K562 (cell line): ENCODE measurements around the gene AQP6. TPM values are rescaled to one million over a fixed set of nuclear protein-coding genes. Genes with fewer than 3 reads are reported as not detected.

Source experiments
- EWSR1 ChIP-seq: fragments of 450-650 bp; IDR thresholded peaks from 2 replicates; pipeline ENCODE4 v1.6.1; 2018; ENCODE audit warnings: borderline replicate concordance, mild to moderate bottlenecking, low read depth, moderate library complexity; ENCODE audit not compliant: partially characterized antibody
- JUND ChIP-seq, 2 experiments: IDR thresholded peaks; 2 replicates in 1 of 2; 3 replicates in 1 of 2; pipeline ENCODE4 v1.6.1; 2011; ENCODE audit warnings: borderline replicate concordance in 2 of 2, low read depth in 2 of 2, low read length in 2 of 2, improper control_type of control experiment in 1 of 2, missing biosample characterization in 1 of 2, missing genetic modification characterization in 1 of 2, missing genetic modification reagents in 1 of 2
- KLF13 ChIP-seq: fragments of 450-650 bp; IDR thresholded peaks from 2 replicates; pipeline ENCODE4 v1.6.1; 2016; ENCODE audit warnings: missing genetic modification characterization, low read depth, mild to moderate bottlenecking, missing compliant biosample characterization, moderate library complexity, borderline replicate concordance
- LCOR ChIP-seq: sonication (generic); formaldehyde crosslinking; IDR thresholded peaks from 2 replicates; pipeline ENCODE4 v1.8.0; 2022; ENCODE audit warnings: mild to moderate bottlenecking, missing genetic modification reagents
- MXI1 ChIP-seq: IDR thresholded peaks from 2 replicates; pipeline ENCODE4 v1.6.1; 2011; ENCODE audit warnings: low read depth, mild to moderate bottlenecking, improper control_type of control experiment, low read length
- TEAD4 ChIP-seq, 2 experiments: sonication (generic) in 1 of 2; formaldehyde crosslinking in 1 of 2; IDR thresholded peaks; 2 replicates each; pipeline versions ENCODE4 v1.6.1 to v1.8.0; 2012 to 2022; ENCODE audit warnings: borderline replicate concordance in 1 of 2, inconsistent platforms in 1 of 2, low read length in 1 of 2, mild to moderate bottlenecking in 1 of 2, missing genetic modification reagents in 1 of 2
- ZHX1 ChIP-seq: fragments of 150-350 bp; conservative IDR thresholded peaks from 2 replicates; pipeline ENCODE4 v1.6.1; 2014; ENCODE audit warnings: low read length
- ZNF134 ChIP-seq: fragments of 250-450 bp; sonication (Bioruptor Pico); conservative IDR thresholded peaks from 2 replicates; pipeline ENCODE4 v1.4.0; 2020
- ZNF318 ChIP-seq, 2 experiments: fragments of 450-650 bp; IDR thresholded peaks; 2 replicates each; pipeline ENCODE4 v1.6.1; 2016; ENCODE audit warnings: mild to moderate bottlenecking in 2 of 2, borderline replicate concordance in 1 of 2, low read depth in 1 of 2, moderate library complexity in 1 of 2
- ZNF395 ChIP-seq: fragments of 200-800 bp; sonication (Bioruptor generic); IDR thresholded peaks from 2 replicates; pipeline ENCODE4 v1.6.1; 2017; ENCODE audit warnings: missing genetic modification characterization, missing compliant biosample characterization
- ZNF766 ChIP-seq: fragments of 200-800 bp; sonication (Bioruptor generic); conservative IDR thresholded peaks from 2 replicates; pipeline ENCODE4 v1.6.1; 2016; ENCODE audit warnings: missing genetic modification characterization, missing compliant biosample characterization
- polyA plus RNA-seq, 8 experiments: library from polyadenylated mRNA; depleted of rRNA in 4 of 8; stranded (reverse) in 5 of 8; unstranded in 3 of 8; fragments of >200 nt; fragmentation: Nextera tagmentation in 2 of 8; fragmentation: Illumina TruSeq in 1 of 8; extraction: Ambion mirVana in 2 of 8; extraction: Trizol in 1 of 8; gene quantifications; 2 replicates each; pipeline versions ENCODE4 v1.2.1 to v1.2.3, GENCODE V29; 2011 to 2014; ENCODE audit warnings: inconsistent platforms in 1 of 8, missing spikeins in 1 of 8
- total RNA-seq, 7 experiments: library from RNA; depleted of rRNA in 6 of 7; stranded (reverse); fragments of >200 nt in 6 of 7; fragmentation: Illumina TruSeq in 2 of 7; extraction: Trizol in 2 of 7; gene quantifications; 2 replicates each; pipeline versions ENCODE4 v1.2.1 to v1.2.3, GENCODE V29; 2011 to 2021; ENCODE audit warnings: low replicate concordance in 1 of 7

Gene AQP6
- total and polyA plus RNA-seq, 9 of the 15 experiments (the other 6 are each of a cell fraction or from before 2014, with no cell fraction given), result 0.05 to 0.12 TPM; not detected in 7

- TF ChIP-seq ZNF395 (CRISPR knock-in tag) (no peak; the same call in 1 of the 2 replicates), JUND (IDR thresholded peaks at IDR 0.05; ENCODE audit: borderline replicate concordance, low read depth, low read length) (peak; percentile 82), JUND (tag; IDR thresholded peaks at IDR 0.05; ENCODE audit: borderline replicate concordance, low read depth, low read length) (peak; percentile 74; the same call in 2 of the 3 replicates), ZNF766 (CRISPR knock-in tag) (0 out of 2 replicates have a peak, but pooled peaks have one; percentile 37), LCOR (peak; percentile 38; the same call in 1 of the 2 replicates), ZNF318 (IDR thresholded peaks at IDR 0.05; ENCODE audit: borderline replicate concordance in 1 of 2, low read depth in 1 of 2) (no peak), MXI1 (no peak), KLF13 (tag) (no peak), TEAD4 (IDR thresholded peaks at IDR 0.05; ENCODE audit: low read length) (peak; percentile 42; the same call in 1 of the 2 replicates), TEAD4 (CRISPR knock-in tag; IDR thresholded peaks at IDR 0.05; ENCODE audit: borderline replicate concordance) (no peak), ZNF134 (CRISPR knock-in tag) (no peak), ZHX1 (no peak), EWSR1 (no peak)
These were observed 27.2 kb upstream of the AQP6 start (continued) for GRCh38 chr12:49945394-49946080.
